GM12878 (cell line): ENCODE results near the gene BCORL1.

Experiments used
- CTCF ChIP-seq, 3 experiments: IDR thresholded peaks in 2 of 3; conservative IDR thresholded peaks in 1 of 3; 2 replicates each; pipeline ENCODE4 v1.5.1; 2011; ENCODE audit warnings: low read depth in 3 of 3, low read length in 3 of 3, mild to moderate bottlenecking in 3 of 3, control low read depth in 2 of 3, moderate library complexity in 2 of 3, inconsistent platforms in 1 of 3, mixed read lengths in 1 of 3; ENCODE audit not compliant: control insufficient read depth in 2 of 3, insufficient read depth in 1 of 3; ENCODE audit errors: extremely low read depth in 1 of 3
- EGR1 ChIP-seq, 2 experiments: IDR thresholded peaks; 1 replicate in 1 of 2; 2 replicates in 1 of 2; pipeline ENCODE4 v1.6.1; 2011 to 2012; ENCODE audit warnings: low read depth in 2 of 2, low read length in 2 of 2, borderline replicate concordance in 1 of 2, mild to moderate bottlenecking in 1 of 2, moderate library complexity in 1 of 2
- POLR2AphosphoS5 ChIP-seq: IDR thresholded peaks from 2 replicates; pipeline ENCODE4 v1.6.1; 2011; ENCODE audit warnings: mild to moderate bottlenecking, low read length, inconsistent platforms
- RAD21 ChIP-seq: IDR thresholded peaks from 2 replicates; pipeline ENCODE4 v1.6.1; 2011; ENCODE audit warnings: mild to moderate bottlenecking, low read depth, low read length, moderate library complexity; ENCODE audit not compliant: insufficient read depth
- ZBTB40 ChIP-seq: fragments of 450-650 bp; IDR thresholded peaks from 2 replicates; pipeline ENCODE4 v1.6.1; 2016; ENCODE audit warnings: mild to moderate bottlenecking, moderate library complexity, borderline replicate concordance
- ZNF274 ChIP-seq: IDR thresholded peaks from one replicate; pipeline ENCODE4 v1.8.0; 2011; ENCODE audit not compliant: insufficient read length, insufficient read depth

- TF ChIP-seq ZNF274: no peak
- TF ChIP-seq RAD21: no peak
- no peak for TF ChIP-seq CTCF (IDR thresholded peaks at IDR 0.05 in 2 of 3, conservative IDR thresholded peaks at IDR 0.05 in 1 of 3; ENCODE audit: control insufficient read depth in 2 of 3, extremely low read depth in 1 of 3, insufficient read depth in 1 of 3, low read depth in 3 of 3, low read length in 3 of 3)
- TF ChIP-seq ZBTB40: no peak
- TF ChIP-seq POLR2AphosphoS5: no peak
- no peak for TF ChIP-seq EGR1 (IDR thresholded peaks at IDR 0.05; ENCODE audit: borderline replicate concordance in 1 of 2, low read depth in 2 of 2, low read length in 2 of 2)
Observed at GRCh38 chrX:130093271-130093670, 110.8 kb downstream of the BCORL1 start.
